ENCODE measurements around the gene RGS10.
"Not testable (repeated sequence)": the region's sequence is repeated elsewhere in the genome, so short reads cannot be mapped to it uniquely, and the experiment has no call there.

RGS10 gene

GRCh38 chr10:119473771-119474170, 68.7 kb downstream of the RGS10 start:
- no peak for DNase-seq (ENCODE audit: insufficient read length, low spot score)
- FAIRE-seq, result no peak

GRCh38 chr10:119470920-119471702, 71.4 kb downstream of the RGS10 start:
- FAIRE-seq (no peak), DNase-seq (ENCODE audit: insufficient read length, low spot score) (no peak)

DNA sequence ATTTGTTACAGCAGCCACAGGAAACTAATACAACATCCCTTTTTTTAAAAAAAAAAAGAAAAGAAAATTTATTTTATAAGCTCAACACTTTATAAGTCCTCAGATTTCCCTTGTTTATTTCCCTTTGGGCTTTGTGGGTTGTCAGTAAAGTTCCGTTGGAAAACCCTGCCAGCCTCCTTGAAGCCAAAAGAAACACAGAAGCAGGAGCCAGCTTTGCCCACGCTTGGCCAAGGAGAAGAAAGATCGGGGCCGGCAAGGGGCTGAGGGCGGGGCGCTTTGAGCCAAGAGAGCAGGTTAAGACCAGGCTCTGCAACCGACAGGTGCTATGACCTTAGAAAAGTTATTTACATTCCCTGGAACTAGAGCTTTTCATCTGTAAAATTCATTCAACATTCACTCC, 72.7 kb downstream of the RGS10 start:
- DNase-seq (ENCODE audit: insufficient read length, low spot score) (no peak), FAIRE-seq (no peak)

DNA sequence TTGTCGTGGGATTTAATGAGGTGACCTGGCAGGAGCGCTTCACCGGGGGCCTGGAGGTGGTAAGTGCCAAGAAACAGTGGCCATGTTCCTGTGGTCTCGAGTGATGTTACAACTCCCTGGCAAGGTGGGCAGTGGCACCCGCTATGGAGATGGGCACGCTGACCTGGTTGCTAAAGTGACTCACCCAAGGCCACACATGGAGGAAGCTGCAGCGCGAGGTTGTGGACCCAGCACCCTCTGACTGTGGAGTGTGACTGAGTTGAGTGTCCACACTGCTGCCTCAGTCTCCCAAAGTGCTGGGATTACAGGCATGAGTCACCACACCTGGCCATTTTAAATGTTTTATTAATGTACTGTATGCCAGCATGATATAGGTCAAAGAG, 73.2 kb downstream of the RGS10 start:
- FAIRE-seq (no peak), DNase-seq (ENCODE audit: insufficient read length, low spot score) (no peak)

GRCh38 chr10:119468542-119469324, 73.8 kb downstream of the RGS10 start:
- FAIRE-seq (no peak), DNase-seq (ENCODE audit: insufficient read length, low spot score) (no peak)

DNA sequence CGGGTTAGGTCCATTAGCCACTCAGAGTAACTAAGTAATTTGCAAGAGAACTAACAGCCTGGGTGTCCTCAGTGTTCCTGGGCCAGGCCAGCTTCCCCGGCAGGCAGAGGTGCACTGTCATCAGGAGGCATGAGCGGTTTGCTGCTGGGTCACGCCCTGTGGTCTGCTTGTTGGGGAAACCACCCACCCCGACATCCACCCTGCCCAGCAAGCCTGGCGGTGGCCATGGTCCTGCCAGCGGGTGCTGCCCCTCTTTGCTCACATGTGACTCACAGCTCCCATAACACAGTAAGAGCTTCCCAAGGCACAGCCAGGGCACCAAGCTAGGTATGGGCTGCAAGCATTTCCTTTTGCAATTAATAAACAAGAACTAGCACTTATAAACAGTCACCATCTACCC, 75.9 kb downstream of the RGS10 start:
- FAIRE-seq (no peak), DNase-seq (ENCODE audit: insufficient read length, low spot score) (no peak)

- DNase-seq (ENCODE audit: insufficient read length, low spot score), result no peak
- FAIRE-seq, result no peak
These were observed 76.4 kb downstream of the RGS10 start for GRCh38 chr10:119466076-119466475.

DNA sequence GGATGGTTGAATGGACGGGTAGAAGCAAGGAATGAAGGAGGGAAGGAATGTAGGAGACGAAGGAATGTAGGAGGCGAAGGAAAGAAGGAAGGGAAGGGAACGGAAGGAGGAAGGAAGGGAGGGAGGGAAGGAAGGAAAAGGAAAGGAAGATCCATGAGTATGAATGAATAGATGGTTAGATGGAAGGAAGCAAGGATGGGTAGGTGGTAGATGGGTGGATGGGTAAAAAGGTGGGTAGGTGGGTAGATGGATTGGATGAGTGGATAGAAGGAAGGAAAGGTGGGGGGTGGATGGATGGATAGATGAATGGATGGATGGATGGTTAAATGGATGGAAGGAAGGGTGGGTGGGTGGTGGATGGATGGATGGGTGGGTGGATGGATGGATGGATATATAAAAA, 77.4 kb downstream of the RGS10 start:
- no peak for FAIRE-seq
- DNase-seq (ENCODE audit: insufficient read length, low spot score), result no peak

DNA sequence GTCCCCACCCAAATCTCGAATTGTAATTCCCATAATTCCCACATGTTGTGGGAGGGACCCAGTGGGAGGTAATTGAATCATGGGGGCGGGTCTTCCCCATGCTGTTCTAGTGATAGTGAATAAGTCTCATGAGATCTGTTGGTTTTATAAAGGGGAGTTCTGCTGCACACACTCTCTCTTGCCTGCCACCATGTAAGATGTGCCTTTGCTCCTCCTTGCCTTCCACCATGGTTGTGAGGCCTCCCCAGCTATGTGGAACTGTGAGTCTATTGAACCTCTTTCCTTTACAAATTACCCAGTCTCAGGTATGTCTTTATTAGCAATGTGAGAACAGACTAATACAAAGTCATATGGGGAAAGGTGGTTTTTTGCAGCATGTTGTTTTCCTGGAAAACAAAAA, 79.3 kb downstream of the RGS10 start:
- not testable (repeated sequence) for DNase-seq (ENCODE audit: insufficient read length, low spot score); FAIRE-seq

DNA sequence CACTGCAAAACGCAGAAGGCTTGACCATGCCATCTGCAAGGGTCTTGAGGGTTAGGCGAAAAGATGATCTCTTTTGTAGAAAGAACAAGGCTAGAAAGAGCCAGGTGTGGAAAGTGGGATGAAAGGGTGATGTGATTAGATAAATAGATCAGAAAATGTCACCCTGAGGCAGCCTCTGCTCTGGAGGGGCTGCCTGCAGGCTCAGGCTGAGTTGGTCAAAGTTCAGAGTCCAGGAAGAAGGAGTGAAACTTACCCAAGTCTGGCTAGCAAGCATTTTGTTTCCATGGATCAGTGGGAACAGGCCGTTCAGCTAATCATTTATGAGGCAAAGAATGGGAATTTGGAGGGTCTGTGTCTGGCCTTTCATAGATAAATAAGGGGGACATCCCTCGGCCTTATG, 79.7 kb downstream of the RGS10 start:
- DNase-seq (ENCODE audit: insufficient read length, low spot score), result no peak
- no peak for FAIRE-seq

GRCh38 chr10:119461923-119462322, 80.6 kb downstream of the RGS10 start:
- FAIRE-seq (no peak), DNase-seq (ENCODE audit: insufficient read length, low spot score) (no peak)

- no peak for DNase-seq (ENCODE audit: insufficient read length, low spot score)
- FAIRE-seq, result no peak
These were observed 81.1 kb downstream of the RGS10 start for GRCh38 chr10:119461380-119461779.

- FAIRE-seq (no peak), DNase-seq (ENCODE audit: insufficient read length, low spot score) (no peak)
These were observed 81.9 kb downstream of the RGS10 start for GRCh38 chr10:119460369-119461195.

DNA sequence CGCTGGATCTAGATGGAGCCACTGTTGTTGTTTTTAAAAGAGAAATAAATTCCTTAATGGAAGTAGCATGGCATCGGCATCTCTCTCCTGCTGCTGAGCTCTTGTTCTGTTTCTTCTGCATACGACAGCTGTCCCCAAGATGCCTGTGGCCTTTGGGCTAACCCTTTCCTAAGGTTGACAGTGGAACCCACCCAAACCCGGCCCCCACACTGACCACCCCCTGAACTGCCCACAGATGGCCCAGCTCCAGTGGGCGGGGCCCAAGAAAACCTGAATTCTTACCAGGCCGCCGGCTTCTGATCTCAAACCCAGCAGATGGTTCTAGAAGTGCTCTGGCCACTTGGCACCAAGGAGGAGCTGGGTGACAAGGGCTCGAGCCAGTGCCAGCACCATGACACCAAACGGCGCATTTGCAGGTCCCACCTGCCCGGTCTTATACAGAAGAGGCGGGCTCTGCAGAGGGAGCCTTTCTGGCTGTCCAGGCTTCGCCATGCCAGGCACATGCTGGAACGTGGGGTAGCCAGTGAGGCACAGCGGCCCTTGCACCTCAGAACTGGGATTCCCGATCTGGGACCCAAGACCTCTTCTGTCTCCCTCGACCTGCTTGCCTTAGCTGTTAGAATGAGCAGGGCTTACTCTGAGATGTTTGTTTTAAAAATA, 82.7 kb downstream of the RGS10 start:
- DNase-seq (ENCODE audit: insufficient read length, low spot score) (no peak), FAIRE-seq (no peak)

- FAIRE-seq (no peak), DNase-seq (ENCODE audit: insufficient read length, low spot score) (no peak)
These were observed 84.4 kb downstream of the RGS10 start for GRCh38 chr10:119457966-119458766.

DNA sequence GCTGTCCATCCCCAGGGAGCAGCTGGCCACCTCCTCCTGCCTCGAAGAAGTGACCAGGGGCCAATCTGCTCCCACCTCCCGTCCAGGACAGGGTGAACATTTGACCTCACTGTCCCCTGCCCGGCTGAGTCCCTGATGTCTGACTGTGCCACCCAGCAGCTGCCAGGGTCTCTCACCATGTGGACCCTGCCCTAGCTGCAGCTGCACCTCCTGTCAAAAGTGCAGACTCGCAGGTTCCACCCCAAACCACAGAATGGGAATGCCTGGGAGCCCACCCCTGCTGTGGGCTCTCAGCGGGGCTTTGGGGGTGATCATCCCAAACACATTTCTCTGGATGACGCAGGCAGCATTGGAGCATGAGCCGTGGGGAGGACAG, 86.1 kb downstream of the RGS10 start:
- DNase-seq (ENCODE audit: insufficient read length, low spot score), result no peak
- no peak for FAIRE-seq

GRCh38 chr10:119455609-119456434, 86.7 kb downstream of the RGS10 start:
- no peak for FAIRE-seq
- no peak for DNase-seq (ENCODE audit: insufficient read length, low spot score)

- DNase-seq (ENCODE audit: insufficient read length, low spot score), result no peak
- FAIRE-seq, result no peak
These were observed 87.5 kb downstream of the RGS10 start for GRCh38 chr10:119454990-119455389.

DNA sequence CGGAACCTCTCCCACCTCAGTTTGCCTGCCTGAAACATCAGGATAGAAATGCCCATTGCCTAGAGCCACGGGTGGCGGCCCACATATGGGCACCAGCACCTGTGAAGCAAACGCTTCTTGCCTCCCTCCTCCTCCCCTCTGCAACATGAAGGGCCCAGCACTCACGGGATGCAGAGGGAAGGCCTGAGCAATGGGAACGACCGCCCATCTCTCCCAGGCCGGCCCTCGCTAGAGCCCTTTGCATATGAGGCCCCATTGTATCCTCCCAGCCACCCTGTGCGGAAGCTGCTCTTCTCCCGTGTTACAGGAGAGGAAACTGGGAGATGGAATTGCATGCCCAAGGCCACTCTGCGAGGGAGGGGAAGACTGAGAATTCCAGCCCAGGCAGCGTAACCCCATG, 88.2 kb downstream of the RGS10 start:
- FAIRE-seq, result no peak
- no peak for DNase-seq (ENCODE audit: insufficient read length, low spot score)

Measured in HTR-8/SVneo (cell line).